Measurements from ENCODE around the gene LIM2.

Gene LIM2

GRCh38 chr19:51387924-51388389, at the start of gene LIM2:
TSS of gene LIM2 (minus strand) at chr19:51387974. CDS start at chr19:51387443, 531 bp downstream.
- no peaks in the 10 kb centered on the region for H3K4me1 Mint-ChIP-seq
- H3K4me3 Mint-ChIP-seq, result no peak within 1 kb of the TSS
- peaks cover 4% of the 10 kb centered on the region for H3K27me3 Mint-ChIP-seq (ENCODE audit: low read depth)
- H3K27ac Mint-ChIP-seq, result no peak within 1 kb of the TSS
- TF ChIP-seq CTCF (IDR thresholded peaks at IDR 0.05; ENCODE audit: unreplicated experiment in 3 of 3), result no peak
- no peaks in the 10 kb centered on the region for H3K9me3 Mint-ChIP-seq
- no peaks in the 10 kb centered on the region for H3K36me3 Mint-ChIP-seq (ENCODE audit: low read depth)

DNA sequence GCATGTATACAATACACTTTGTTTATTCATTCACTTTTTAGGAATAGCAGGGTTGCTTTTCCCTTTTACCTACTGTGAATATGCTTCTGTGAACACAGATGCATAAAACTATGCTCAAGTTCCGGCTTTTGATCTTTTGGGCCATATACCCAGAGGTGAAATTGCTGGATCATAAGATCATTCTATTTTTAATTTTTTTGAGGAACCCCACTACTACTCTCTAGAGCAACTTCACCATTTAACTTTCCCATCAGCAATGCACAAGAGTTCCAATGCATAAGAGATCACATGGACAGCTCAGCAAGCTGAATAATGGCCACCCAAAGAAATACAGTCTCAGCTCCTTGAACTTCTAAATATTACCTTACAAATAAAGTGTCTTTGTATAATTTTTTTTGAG, 46.7 kb upstream of the LIM2 start:
- no peaks in the 10 kb centered on the region for H3K36me3 Mint-ChIP-seq (ENCODE audit: low read depth)
- no peaks in the 10 kb centered on the region for H3K9me3 Mint-ChIP-seq
- H3K27me3 Mint-ChIP-seq (ENCODE audit: low read depth), result peaks cover 15% of the 10 kb centered on the region
- H3K4me3 Mint-ChIP-seq, result no peak overlapping the region
- no peaks in the 10 kb centered on the region for H3K4me1 Mint-ChIP-seq
- TF ChIP-seq CTCF (IDR thresholded peaks at IDR 0.05; ENCODE audit: unreplicated experiment in 3 of 3), result no peak
- no peak overlapping the region for H3K27ac Mint-ChIP-seq

DNA sequence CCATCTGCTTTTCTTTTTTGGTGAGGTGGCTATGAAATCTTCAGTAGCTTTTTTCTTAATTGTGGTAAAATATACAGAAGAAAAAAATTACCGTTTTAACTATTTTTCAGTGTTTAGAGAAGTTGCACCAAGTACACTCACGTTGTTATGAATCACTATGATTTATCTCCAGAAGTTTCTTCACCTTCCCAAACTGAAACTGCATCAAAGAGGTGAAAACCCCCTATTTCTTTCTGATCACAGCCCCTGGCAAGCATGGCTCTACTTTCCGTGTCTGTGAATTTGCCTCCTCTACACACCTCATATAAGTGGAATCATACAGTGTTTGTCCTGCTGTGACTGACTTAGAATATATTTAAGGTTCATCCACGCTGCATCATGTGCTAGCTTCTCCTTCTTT, 45.3 kb upstream of the LIM2 start:
- H3K27me3 Mint-ChIP-seq (ENCODE audit: low read depth), result peaks cover 13% of the 10 kb centered on the region
- H3K27ac Mint-ChIP-seq, result no peak overlapping the region
- no peaks in the 10 kb centered on the region for H3K36me3 Mint-ChIP-seq (ENCODE audit: low read depth)
- no peak for TF ChIP-seq CTCF (IDR thresholded peaks at IDR 0.05; ENCODE audit: unreplicated experiment in 3 of 3)
- H3K4me1 Mint-ChIP-seq, result no peaks in the 10 kb centered on the region
- no peak overlapping the region for H3K4me3 Mint-ChIP-seq
- H3K9me3 Mint-ChIP-seq, result no peaks in the 10 kb centered on the region

GRCh38 chr19:51431124-51431523, 43.4 kb upstream of the LIM2 start:
- Mint-ChIP-seq H3K9me3 (no peaks in the 10 kb centered on the region), H3K27me3 (ENCODE audit: low read depth) (peaks cover 19% of the 10 kb centered on the region), H3K4me3 (no peak overlapping the region), H3K27ac (no peak overlapping the region), H3K36me3 (ENCODE audit: low read depth) (no peaks in the 10 kb centered on the region), H3K4me1 (no peaks in the 10 kb centered on the region)
- no peak for TF ChIP-seq CTCF (IDR thresholded peaks at IDR 0.05; ENCODE audit: unreplicated experiment in 3 of 3)

DNA sequence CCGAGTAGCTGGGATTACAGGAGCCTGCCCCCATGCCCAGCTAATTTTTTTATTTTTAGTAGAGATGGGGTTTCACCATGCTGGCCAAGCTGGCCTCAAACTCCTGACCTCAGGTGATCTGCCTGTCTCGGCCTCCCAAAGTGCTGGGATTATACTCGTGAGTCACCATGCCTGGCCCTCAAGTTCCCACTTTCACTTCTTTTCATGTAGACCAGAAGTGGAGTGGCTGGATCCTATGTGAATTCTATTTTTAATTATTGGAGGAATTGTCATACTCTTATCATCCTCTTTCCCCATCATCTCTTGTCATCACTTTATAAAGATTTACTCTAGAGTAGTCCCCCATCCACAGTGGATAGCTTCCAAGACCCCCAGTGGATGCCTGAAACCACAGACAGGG, 42.4 kb upstream of the LIM2 start:
- Mint-ChIP-seq H3K27me3 (ENCODE audit: low read depth) (peaks cover 15% of the 10 kb centered on the region), H3K4me3 (no peak overlapping the region), H3K4me1 (no peaks in the 10 kb centered on the region), H3K36me3 (ENCODE audit: low read depth) (no peaks in the 10 kb centered on the region), H3K9me3 (no peaks in the 10 kb centered on the region), H3K27ac (no peak overlapping the region)
- no peak for TF ChIP-seq CTCF (IDR thresholded peaks at IDR 0.05; ENCODE audit: unreplicated experiment in 3 of 3)

DNA sequence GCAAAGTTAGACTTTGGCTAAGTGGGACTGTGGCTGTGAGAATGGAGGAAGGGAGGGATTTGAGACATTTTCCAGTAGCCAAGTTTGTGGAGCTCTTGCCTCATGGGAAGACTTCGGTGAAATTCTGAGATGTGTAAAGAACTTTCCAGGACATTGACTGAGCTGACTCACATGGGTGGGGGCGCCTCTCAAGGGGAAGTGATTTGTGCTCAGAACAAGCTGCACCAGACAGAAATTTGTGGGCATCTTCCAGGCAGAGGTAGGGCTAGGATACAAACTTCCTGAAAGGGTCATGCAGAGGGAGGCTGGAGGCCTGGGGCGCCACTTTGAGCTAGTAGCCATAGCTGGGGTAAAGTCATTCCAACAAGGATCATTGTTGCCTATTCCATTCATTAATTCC, 39.4 kb upstream of the LIM2 start:
- no peaks in the 10 kb centered on the region for H3K9me3 Mint-ChIP-seq

More for the DNA sequence above, 39.4 kb upstream of the LIM2 start:
- Mint-ChIP-seq H3K27me3 (ENCODE audit: low read depth) (peaks cover 23% of the 10 kb centered on the region), H3K4me1 (no peaks in the 10 kb centered on the region), H3K36me3 (ENCODE audit: low read depth) (no peaks in the 10 kb centered on the region), H3K4me3 (no peak overlapping the region), H3K27ac (no peak overlapping the region)
- no peak for TF ChIP-seq CTCF (IDR thresholded peaks at IDR 0.05; ENCODE audit: unreplicated experiment in 3 of 3)

Data from nephron (organoid).